BJ (cell line): ENCODE measurements around the gene PNKP. TPM values are rescaled to one million over a fixed set of nuclear protein-coding genes. Genes with fewer than 3 reads are reported as not detected.

Experiments
- CTCF ChIA-PET: fragments of 350-600 bp; formaldehyde crosslinking; extraction: SDS; loops from one replicate; lab custom pipeline; 2021; ENCODE audit warnings: antibody characterized with exemption, inconsistent platforms; lab: Yijun Ruan, JAX
- POLR2A ChIA-PET: fragments of 300-600 bp; sonication (Branson Sonifier 250); formaldehyde crosslinking; extraction: SDS; loops from one replicate; lab custom pipeline; 2021; ENCODE audit warnings: antibody characterized with exemption; lab: Charles Lee
- DNase-seq: peaks from one replicate; pipeline ENCODE4 v3.0.0-alpha.2; 2011; ENCODE audit warnings: low read depth
- H3K27me3 ChIP-seq: 2 replicates; pipeline ENCODE4 v1.6.0; 2011; ENCODE audit warnings: low read length; ENCODE audit not compliant: control insufficient read depth, insufficient read depth
- H3K36me3 ChIP-seq: 2 replicates; pipeline ENCODE4 v1.5.1; 2011; ENCODE audit warnings: low read length; ENCODE audit not compliant: control insufficient read depth, insufficient read depth
- H3K4me3 ChIP-seq: 2 replicates; pipeline ENCODE4 v1.5.1; 2011; ENCODE audit warnings: low read depth, mild to moderate bottlenecking, control low read depth, low read length
- CTCF ChIP-seq: IDR thresholded peaks from 2 replicates; pipeline ENCODE4 v1.5.1; 2011; ENCODE audit warnings: low read depth, mild to moderate bottlenecking, control low read depth, inconsistent platforms, low read length, moderate library complexity; ENCODE audit not compliant: insufficient read depth
- polyA plus RNA-seq: library from polyadenylated mRNA; depleted of rRNA; stranded (reverse); fragments of >200 nt; gene quantifications from 2 replicates; pipeline ENCODE4 v1.2.3, GENCODE V29; 2011

PNKP gene
- polyA plus RNA-seq, 1 experiment: 28.9 TPM

- Histone ChIP-seq H3K4me3 (no peak overlapping the region), H3K36me3 (peaks cover 4% of the 10 kb centered on the region), H3K27me3 (no peaks in the 10 kb centered on the region)
- ChIA-PET POLR2A (no interaction called here), CTCF (no interaction called here)
- no peak for TF ChIP-seq CTCF
- no peak for DNase-seq
Measured at GRCh38 chr19:49816590-49816989, 50.8 kb downstream of the PNKP start.

DNA sequence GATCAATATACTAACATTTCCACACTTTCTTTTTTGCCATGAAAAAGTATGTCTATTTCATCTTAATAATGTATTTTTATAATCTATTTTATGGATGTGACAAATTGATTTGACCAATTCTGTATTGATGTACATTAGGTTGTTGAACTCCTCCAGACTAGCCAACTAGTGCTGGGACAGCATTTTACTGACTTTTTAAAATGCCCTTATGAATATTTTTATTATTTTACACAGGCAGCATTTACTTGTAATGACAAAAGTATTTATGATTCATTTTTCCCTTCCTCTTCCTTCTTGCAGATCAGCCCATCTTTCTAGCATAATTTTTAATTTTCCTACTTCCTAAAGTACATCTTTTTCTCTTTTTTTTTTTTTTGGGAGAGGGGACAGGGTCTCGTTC is 53.4 kb downstream of the PNKP start:
- TF ChIP-seq CTCF: no peak
- H3K36me3 ChIP-seq: no peaks in the 10 kb centered on the region
- peak overlapping the region; percentile 65 for H3K4me3 ChIP-seq
- no peak for DNase-seq
- ChIA-PET POLR2A (interaction anchor here (0.7 kb wide), 2 partner anchors 61 to 63 kb away, joined by 3 to 16 read pairs; partner anchors contain the start of genes AKT1S1 and TBC1D17), CTCF (interaction anchor here (1.0 to 2.2 kb wide), 3 partner anchors 64 to 124 kb away, joined by 3 to 9 read pairs (median 4); no protein-coding TSS in a partner anchor)
- H3K27me3 ChIP-seq: no peaks in the 10 kb centered on the region

GRCh38 chr19:49812997-49813861 is 54.1 kb downstream of the PNKP start, which contains the start of gene FUZ:
Gene FUZ (minus strand): TSS chr19:49813292. CDS start chr19:49813106, 186 bp downstream.
- DNase-seq: peak; percentile 94
- H3K36me3 ChIP-seq: no peaks in the 10 kb centered on the region
- ChIA-PET POLR2A (interaction anchor here (0.7 kb wide), 1 partner anchor 64 kb away, joined by 3 read pairs; the partner anchor contains the start of genes AKT1S1 and TBC1D17), CTCF (interaction anchor here (0.6 to 2.2 kb wide), 5 partner anchors 50 to 132 kb away, joined by 3 to 9 read pairs (median 3); no protein-coding TSS in a partner anchor)
- TF ChIP-seq CTCF: peak; percentile 40; the same call in 1 of the 2 replicates
- H3K4me3 ChIP-seq: peak within 1 kb of the TSS; percentile 65
- no peaks in the 10 kb centered on the region for H3K27me3 ChIP-seq

DNA sequence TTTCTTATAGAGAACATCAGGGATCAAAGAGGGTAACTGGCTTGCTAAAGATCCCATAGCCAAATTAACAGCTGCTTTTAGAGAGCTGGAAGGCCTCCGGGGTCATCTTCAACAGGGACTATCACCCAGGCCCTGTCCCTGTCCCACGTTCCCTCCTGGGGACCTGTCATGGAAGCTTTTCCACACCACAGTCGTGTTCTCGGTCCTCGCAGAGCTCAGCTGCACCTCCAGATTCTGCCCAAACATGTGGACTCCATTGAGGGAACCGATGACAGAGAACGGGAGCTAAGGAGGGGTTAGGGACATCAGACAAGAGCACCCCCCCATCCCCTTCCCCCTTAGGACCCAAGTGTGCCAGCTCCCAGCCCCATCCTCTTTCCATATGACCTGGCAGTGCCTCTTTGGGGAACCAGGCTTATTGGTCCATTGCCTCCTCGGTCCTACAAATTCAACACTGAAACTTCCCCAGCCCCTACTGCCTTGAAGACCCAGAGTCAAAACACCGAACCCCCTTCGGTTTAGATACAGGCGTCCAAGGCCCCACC is 54.9 kb downstream of the PNKP start:
- no peak for TF ChIP-seq CTCF
- POLR2A ChIA-PET: no interaction called here
- Histone ChIP-seq H3K4me3 (peak overlapping the region; percentile 65), H3K27me3 (no peaks in the 10 kb centered on the region), H3K36me3 (peaks cover 1% of the 10 kb centered on the region)
- CTCF ChIA-PET: interaction anchor here (1.9 to 2.2 kb wide), 2 partner anchors 62 to 95 kb away, joined by 4 to 9 read pairs; no protein-coding TSS in a partner anchor
- DNase-seq: no peak

DNA sequence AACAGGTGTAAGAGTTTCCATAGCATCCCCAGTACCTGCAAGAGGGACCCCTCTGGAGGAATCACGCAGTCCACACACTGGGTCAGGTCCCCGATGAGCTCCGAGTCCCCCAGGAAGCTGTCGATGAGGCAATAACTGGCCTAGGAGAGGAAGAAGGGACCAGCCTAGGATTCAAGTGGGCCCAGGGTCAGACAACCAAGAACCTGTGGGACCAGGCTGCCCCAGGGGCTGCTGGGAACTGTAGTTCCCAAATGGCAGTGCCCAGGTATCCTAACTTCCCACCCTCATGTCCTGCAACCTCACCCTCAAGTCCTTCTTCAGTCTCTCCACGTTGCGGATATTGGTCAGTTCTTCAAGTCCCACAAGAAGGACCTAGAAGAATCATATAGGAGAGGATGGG is 56.0 kb downstream of the PNKP start:
- TF ChIP-seq CTCF: no peak
- Histone ChIP-seq H3K27me3 (no peaks in the 10 kb centered on the region), H3K36me3 (peaks cover 5% of the 10 kb centered on the region), H3K4me3 (no peak overlapping the region)
- ChIA-PET CTCF (no interaction called here), POLR2A (no interaction called here)
- no peak for DNase-seq
